Measurements from ENCODE around the gene THBD. TPM values are rescaled to one million over a fixed set of nuclear protein-coding genes. Genes with fewer than 3 reads are reported as not detected.

Gene THBD
- total RNA-seq, 1 experiment from 2014 or later, result 0.28 TPM

- no peak overlapping the region for H3K23ac ChIP-seq (ENCODE audit: insufficient read length, low read depth, low read length)
- TF ChIP-seq CTCF (conservative IDR thresholded peaks at IDR 0.05), result no peak
- H3K27ac ChIP-seq (ENCODE audit: insufficient read length, low read depth, low read length), result no peak overlapping the region
- no peak overlapping the region for H2BK5ac ChIP-seq (ENCODE audit: insufficient read length, low read length)
- H2BK20ac ChIP-seq (ENCODE audit: low read depth, low read length, poor library complexity, severe bottlenecking), result no peak overlapping the region
- no peak overlapping the region for H2AFZ ChIP-seq (ENCODE audit: low read length)
- Mint-ChIP-seq H3K4me3 (no peak overlapping the region), H3K36me3 (ENCODE audit: insufficient read depth in 1 of 3, low read depth in 3 of 3) (no peaks in the 10 kb centered on the region), H3K4me1 (peaks cover 13 to 17% of the 10 kb centered on the region in 2 experiments), H3K9me3 (no peaks in the 10 kb centered on the region), H3K27ac (no peak overlapping the region), H3K27me3 (ENCODE audit: low read depth) (0 out of 2 replicates have a peak, but pooled peaks cover 4% of the 10 kb centered on the region)
- H2BK15ac ChIP-seq (ENCODE audit: low read depth, low read length), result no peak overlapping the region
- no peak overlapping the region for H3K4me2 ChIP-seq (ENCODE audit: insufficient read depth, insufficient read length, low read length)
- no peak overlapping the region for H3K18ac ChIP-seq (ENCODE audit: insufficient read length, low read depth, low read length)
- no peak overlapping the region for H3T11ph ChIP-seq (ENCODE audit: low read length)
- H3K4ac ChIP-seq (ENCODE audit: low read depth, low read length), result no peak overlapping the region
- no peaks in the 10 kb centered on the region for H3K27me3 ChIP-seq (ENCODE audit: insufficient read depth, low read length)
- H2AK5ac ChIP-seq (ENCODE audit: insufficient read length, low read length), result no peak overlapping the region
- no peak overlapping the region for H3K56ac ChIP-seq (ENCODE audit: insufficient read length, low read depth, low read length)
- no CpG with 5 or more reads among the region's 5 CpGs for whole genome bisulfite sequencing (ENCODE audit: extremely low coverage, insufficient read length, low lambda C conversion rate)
- H3K4me1 ChIP-seq (ENCODE audit: insufficient read depth, low read length), result no peaks in the 10 kb centered on the region; the same call in 1 of the 2 replicates
- H3K79me2 ChIP-seq (ENCODE audit: insufficient read depth, low read length), result no peaks in the 10 kb centered on the region
- no peaks in the 10 kb centered on the region for H3K9me3 ChIP-seq (ENCODE audit: control insufficient read depth, low read depth, low read length)
- no peak overlapping the region for H3K14ac ChIP-seq (ENCODE audit: insufficient read depth, low read length)
- H3K9ac ChIP-seq (ENCODE audit: extremely low read depth, insufficient read length, low read length), result no peak overlapping the region
- H3K23me2 ChIP-seq (ENCODE audit: insufficient read length, low read depth, low read length, poor library complexity, severe bottlenecking), result no peaks in the 10 kb centered on the region
- no peak overlapping the region for H4K8ac ChIP-seq (replicated peaks; ENCODE audit: insufficient read length, low read depth, low read length)
- no peak overlapping the region for H2BK120ac ChIP-seq (ENCODE audit: low read depth, low read length, poor library complexity, severe bottlenecking)
- DNase-seq, result no peak
- H2BK12ac ChIP-seq (ENCODE audit: insufficient read length, low read depth, low read length), result no peak overlapping the region
- no peaks in the 10 kb centered on the region for H3K79me1 ChIP-seq (ENCODE audit: insufficient read depth, low read depth, low read length, poor library complexity, severe bottlenecking)
- H4K91ac ChIP-seq (ENCODE audit: insufficient read length, low read depth, low read length), result no peak overlapping the region
- H4K5ac ChIP-seq (ENCODE audit: insufficient read length, low read depth, low read length), result no peak overlapping the region
- H4K20me1 ChIP-seq (ENCODE audit: control insufficient read depth, insufficient read depth, insufficient read length), result no peaks in the 10 kb centered on the region
Measured at GRCh38 chr20:23078351-23079015, 29.0 kb upstream of the THBD start.
